Measurements from ENCODE around the gene KCNK10. TPM values are rescaled to one million over a fixed set of nuclear protein-coding genes. Genes with fewer than 3 reads are reported as not detected.
"Not testable (repeated sequence)": the region's sequence is repeated elsewhere in the genome, so short reads cannot be mapped to it uniquely, and the experiment has no call there.

KCNK10 gene
- total RNA-seq, 1 donor from 2014 or later: not detected

- no peak for DNase-seq
Observed at GRCh38 chr14:88266474-88266873, 56.6 kb downstream of the KCNK10 start.

DNA sequence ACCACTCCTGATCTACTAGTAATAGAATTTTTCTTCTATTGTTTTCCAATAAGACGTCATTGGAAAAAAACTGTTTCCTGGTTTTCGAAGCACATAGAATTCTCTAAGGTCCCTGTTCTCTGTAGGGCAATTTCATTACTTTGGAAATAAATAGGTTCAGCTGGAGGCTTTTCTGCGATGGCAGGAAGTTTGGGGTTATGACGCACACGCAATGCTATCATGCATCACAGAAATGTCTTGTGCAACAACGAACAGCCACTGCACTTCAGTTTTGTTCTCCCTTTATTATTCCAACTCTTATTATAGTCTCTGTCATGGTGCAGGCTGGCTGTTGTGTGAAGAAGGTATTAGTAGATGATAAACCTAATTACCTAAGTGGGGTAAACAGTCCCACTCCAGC lies 59.0 kb downstream of the KCNK10 start:
- no peak for DNase-seq

GRCh38 chr14:88261302-88261701 lies 61.8 kb downstream of the KCNK10 start:
- not testable (repeated sequence) for DNase-seq

- no peak for DNase-seq
Observed at GRCh38 chr14:88258021-88258420, 65.0 kb downstream of the KCNK10 start.

GRCh38 chr14:88256997-88257950 lies 65.8 kb downstream of the KCNK10 start:
- DNase-seq: no peak

GRCh38 chr14:88255798-88256197 lies 67.3 kb downstream of the KCNK10 start:
- DNase-seq: no peak

- DNase-seq: no peak
Observed at GRCh38 chr14:88255196-88255595, 67.9 kb downstream of the KCNK10 start.

GRCh38 chr14:88252498-88252897 lies 70.6 kb downstream of the KCNK10 start:
- no peak for DNase-seq

DNA sequence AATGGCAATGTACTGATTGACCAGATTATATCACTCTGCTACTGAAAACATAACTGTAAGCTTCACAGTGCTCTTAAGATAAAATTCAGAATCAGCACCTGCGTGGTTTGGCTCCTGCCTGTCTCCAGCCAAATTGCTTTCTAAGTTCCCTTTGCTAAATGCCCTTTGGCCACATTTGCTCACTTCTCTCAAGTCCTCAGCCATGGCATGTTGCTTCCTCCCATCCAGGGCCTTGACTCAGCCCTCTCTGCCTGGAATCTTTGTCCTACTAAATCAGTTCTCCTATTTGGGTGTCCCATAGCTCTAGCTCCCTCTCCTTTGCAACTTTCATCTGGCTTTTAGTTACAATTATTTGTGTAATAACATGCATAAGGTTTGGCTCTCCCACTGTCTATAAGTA lies 71.4 kb downstream of the KCNK10 start:
- no peak for DNase-seq

DNA sequence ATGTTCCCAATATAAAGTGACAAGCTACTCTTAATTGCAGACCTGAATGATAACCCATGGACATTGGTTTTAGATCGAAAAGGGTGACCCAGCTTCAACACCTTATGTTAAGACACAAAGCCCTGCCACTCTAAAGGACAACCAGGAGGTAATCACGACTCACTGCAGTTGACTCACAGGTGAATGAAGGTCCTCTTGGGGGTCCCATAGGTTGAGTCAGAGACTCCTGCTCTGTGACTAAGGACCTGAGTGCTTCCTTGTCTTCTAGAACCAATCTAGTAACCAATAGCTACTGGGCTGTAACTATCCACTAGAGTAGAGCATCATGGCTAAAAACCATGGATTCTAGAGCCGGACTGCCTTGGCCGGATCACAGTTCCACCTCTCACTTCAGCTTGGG lies 73.8 kb downstream of the KCNK10 start:
- DNase-seq: no peak

DNA sequence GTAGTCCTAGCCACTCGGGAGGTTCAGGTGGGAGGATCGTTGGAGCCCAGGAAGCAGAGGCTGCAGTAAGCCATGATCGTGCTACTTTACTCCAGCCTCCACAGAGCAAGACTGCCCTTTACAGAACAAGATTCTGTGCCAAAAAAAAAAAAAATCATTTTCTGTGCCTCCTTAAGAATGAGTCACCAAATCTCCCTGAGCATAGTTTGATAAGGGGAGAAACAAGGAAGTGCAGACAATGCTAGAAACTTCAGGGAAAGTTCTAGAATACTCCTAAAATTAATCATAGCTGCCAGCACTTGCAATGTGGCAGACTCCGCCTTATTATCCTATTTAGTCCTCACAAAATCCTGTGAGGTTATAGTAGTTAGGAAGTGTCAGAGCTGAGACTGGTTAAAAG lies 74.5 kb downstream of the KCNK10 start:
- peak; percentile 4 for DNase-seq

GRCh38 chr14:88247228-88247627 lies 75.8 kb downstream of the KCNK10 start:
- DNase-seq: no peak

DNA sequence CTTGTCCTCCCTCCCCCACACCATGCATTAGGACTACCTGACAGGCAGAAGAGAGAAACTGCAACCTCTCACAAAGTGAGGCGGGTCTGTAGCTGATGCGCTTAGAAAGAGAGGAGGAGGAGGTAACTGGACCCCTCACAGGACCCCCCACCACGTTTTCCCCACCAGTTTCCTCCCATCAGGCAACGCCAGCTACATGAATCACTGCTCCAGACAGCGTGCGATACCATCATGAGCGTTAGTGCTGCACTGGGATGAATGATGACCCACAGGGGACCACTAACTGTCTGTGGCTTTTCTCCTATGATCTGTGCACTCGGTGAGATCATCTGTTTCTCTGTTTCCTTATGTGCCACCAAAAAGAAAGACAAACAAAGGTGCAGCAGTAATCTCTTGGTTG lies 77.7 kb downstream of the KCNK10 start:
- no peak for DNase-seq

DNA sequence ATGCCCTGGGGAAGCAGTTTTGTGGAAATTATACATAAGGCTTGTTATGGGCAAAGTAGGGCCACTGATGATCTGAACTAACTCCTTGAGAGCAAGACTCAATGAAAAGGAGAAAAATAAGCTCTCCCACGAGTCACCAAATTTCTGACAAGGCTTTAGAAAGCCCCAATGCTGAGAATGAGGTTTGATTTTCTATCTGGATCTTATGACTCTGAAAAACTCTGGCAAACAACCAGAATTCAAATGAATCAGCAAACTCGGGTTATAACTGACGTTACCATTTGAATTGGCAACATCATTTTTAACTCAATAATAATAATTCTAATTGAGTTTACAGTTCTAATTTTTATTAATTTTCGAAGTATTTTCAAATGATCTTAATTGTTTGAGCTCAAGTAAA lies 79.1 kb downstream of the KCNK10 start:
- no peak for DNase-seq

DNA sequence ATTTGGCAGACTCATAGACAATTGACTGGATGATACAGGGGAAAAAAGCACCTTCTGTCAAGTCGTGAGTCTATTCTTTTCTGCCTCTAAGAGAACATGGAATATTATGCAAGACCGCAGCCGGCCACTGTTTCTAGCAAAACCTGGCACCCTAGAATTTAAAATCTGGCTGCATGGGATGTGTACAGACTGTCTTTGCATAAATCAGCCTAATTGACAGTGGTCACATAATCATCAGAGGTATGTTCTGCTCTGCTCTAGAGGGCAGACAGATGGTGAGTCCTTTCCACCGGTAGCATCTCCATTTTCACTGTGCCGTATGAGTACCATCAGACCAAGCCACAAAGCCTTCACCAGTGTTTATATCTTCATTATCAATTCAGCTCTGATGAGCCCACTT lies 80.6 kb downstream of the KCNK10 start:
- DNase-seq: no peak

DNA sequence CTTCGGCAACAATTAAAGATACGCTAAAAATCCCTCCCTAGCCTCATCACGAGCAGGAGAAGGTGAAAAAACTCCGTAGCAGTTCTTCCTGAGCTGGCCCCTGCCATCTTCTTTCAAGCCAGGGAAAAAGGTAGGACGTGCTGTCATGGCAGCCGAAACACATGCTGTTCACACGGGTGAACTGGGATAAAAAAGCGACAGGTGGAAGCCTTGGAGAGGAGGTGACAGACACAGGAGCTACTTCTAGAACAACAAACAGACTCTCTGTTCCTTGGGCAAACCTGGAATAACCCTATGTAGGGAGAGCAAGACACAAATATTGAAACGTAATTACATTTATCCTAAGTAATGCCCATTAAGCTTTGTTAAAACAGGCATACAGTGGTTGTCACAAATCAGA lies 81.3 kb downstream of the KCNK10 start:
- no peak for DNase-seq

GRCh38 chr14:88234442-88234841 lies 88.6 kb downstream of the KCNK10 start:
- no peak for DNase-seq

- peak; percentile 21 for DNase-seq
Observed at GRCh38 chr14:88233915-88234314, 89.2 kb downstream of the KCNK10 start.

- no peak for DNase-seq
Observed at GRCh38 chr14:88232771-88233170, 90.3 kb downstream of the KCNK10 start.

- DNase-seq: no peak
Observed at GRCh38 chr14:88231603-88232002, 91.5 kb downstream of the KCNK10 start.

DNA sequence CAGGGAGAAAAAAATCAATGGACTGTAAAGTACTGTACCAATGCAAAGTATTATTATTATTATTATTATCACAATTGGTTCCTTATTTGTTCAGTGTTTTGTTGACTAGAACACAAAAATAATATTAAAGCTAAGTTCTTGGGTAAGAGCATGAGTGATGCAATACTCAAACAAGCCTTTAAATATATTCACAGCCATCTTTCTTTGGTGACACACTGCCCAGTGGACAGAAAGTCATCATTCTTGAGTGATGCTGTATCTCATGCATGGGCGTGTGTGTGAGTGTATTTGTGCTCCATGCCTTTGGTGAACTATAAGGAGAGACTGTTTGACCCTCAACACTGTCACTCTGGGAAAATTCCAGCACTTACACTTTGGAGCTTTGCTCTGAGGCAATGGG lies 93.6 kb downstream of the KCNK10 start:
- no peak for DNase-seq

DNA sequence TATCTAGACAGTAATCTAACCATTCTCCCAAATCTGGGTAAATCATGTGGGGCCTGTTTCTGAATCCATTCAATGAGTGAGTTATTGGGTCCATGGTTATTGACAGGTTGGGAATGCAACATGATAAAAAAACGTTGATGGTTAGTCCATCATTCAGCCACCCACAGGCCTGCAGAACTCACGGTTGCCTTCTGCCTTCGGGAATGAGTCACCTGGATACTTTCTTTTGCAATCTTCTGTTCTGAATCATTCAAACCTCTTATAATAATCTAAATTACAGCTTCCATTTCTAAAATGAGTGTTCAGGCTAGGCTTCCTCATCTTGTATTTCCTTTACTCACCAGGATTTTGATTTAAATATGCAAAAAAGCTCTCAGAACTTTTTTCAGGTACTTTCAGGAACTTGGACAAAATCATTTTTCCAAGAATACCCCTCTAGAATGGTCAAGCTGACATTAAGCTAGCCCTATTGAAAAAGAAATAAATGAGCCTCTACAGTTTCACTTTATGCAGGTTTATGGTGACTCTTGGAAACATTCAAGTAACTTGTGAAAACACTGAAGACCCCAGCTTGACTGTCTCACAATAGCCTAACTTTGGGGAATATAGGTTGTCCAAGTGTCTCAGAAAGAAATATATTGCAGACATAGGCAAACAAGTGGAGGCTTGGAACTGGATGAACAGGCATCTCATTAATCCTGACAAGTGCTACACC lies 94.4 kb downstream of the KCNK10 start:
- DNase-seq: no peak

GRCh38 chr14:88227693-88228092 lies 95.4 kb downstream of the KCNK10 start:
- no peak for DNase-seq

GRCh38 chr14:88225721-88226120 lies 97.3 kb downstream of the KCNK10 start:
- no peak for DNase-seq

Data from dermis blood vessel endothelial cell (primary cell).